Rectal smooth muscle tissue (tissue), 1 donor: ENCODE data around the gene NAT9.

Experiments
- H3K27ac ChIP-seq: one replicate; pipeline ENCODE4 v1.7.0; 2013; ENCODE audit warnings: low read depth, low read length, inconsistent platforms
- H3K27me3 ChIP-seq: one replicate; pipeline ENCODE4 v1.7.0; 2013; ENCODE audit warnings: low read length; ENCODE audit not compliant: control insufficient read depth, insufficient read depth
- H3K36me3 ChIP-seq: one replicate; pipeline ENCODE4 v1.7.0; 2013; ENCODE audit warnings: low read length; ENCODE audit not compliant: control insufficient read depth, insufficient read depth
- H3K4me1 ChIP-seq: one replicate; pipeline ENCODE4 v1.7.0; 2013; ENCODE audit warnings: low read length; ENCODE audit not compliant: control insufficient read depth, insufficient read depth
- H3K4me3 ChIP-seq: one replicate; pipeline ENCODE4 v1.7.0; 2013; ENCODE audit warnings: low read length
- H3K9ac ChIP-seq: one replicate; pipeline ENCODE4 v1.7.0; 2013; ENCODE audit warnings: low read length

NAT9 gene

GRCh38 chr17:74733365-74734122 is 42.6 kb downstream of the NAT9 start:
- H3K36me3 ChIP-seq: no peaks in the 10 kb centered on the region
- no peak overlapping the region for H3K9ac ChIP-seq
- no peak overlapping the region for H3K4me3 ChIP-seq
- no peak overlapping the region for H3K27ac ChIP-seq
- H3K27me3 ChIP-seq: peaks cover 18% of the 10 kb centered on the region
- no peaks in the 10 kb centered on the region for H3K4me1 ChIP-seq

DNA sequence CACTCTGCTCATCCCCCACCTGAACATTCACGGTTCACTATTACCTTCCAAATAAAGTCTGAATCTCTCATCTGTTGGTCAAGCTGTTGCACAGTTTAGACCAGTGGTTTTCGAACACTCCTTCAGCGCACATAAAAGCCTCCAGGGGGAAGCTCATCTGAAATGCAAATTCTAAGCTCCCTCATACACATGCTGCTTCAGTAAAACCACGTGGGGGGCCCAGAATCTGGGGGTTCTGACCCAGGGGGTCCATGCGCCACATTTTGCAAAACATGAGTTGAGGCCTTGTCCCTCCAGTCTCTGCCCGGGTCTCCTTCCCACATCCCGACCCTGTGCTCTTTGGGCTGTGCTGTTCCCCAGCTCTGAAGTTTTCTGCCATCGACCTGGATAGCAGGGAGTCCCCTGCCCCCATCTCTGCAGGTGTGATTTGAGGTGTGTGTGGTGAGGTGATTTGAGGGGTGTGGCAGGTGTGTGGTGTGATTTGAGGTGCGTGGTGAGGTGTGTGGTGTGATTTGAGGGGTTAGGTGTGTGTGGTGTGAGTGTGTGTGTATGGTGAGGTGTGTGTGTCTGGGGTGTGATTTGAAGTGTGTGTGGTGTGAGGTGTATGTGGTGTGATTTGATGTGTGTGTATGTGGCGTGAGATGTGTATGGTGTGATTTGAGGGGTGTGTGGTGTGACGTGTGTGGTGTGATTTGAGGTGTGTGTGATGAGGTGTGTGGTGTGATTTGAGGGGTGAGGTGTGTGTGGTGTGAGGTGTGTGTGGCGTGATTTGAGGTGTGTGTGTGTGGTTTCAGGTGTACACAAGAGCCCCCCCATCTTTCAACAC is 43.9 kb downstream of the NAT9 start:
- no peak overlapping the region for H3K4me3 ChIP-seq
- no peaks in the 10 kb centered on the region for H3K36me3 ChIP-seq
- no peak overlapping the region for H3K9ac ChIP-seq
- peaks cover 6% of the 10 kb centered on the region for H3K27me3 ChIP-seq
- no peak overlapping the region for H3K27ac ChIP-seq
- no peaks in the 10 kb centered on the region for H3K4me1 ChIP-seq

DNA sequence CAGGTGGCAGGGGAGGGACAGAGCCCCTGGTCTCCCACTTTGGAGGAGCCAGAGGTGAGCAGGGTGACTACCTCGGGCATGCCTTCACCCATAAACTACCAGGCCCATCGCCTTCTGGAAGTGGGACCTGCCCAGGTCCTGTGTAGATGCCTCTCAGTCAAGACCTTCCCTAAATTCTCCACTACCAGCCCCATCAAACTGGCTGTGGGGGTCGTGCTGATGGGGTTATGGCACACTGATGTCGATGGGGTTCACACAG is 44.9 kb downstream of the NAT9 start:
- H3K4me3 ChIP-seq: no peak overlapping the region
- no peaks in the 10 kb centered on the region for H3K4me1 ChIP-seq
- H3K36me3 ChIP-seq: no peaks in the 10 kb centered on the region
- H3K27me3 ChIP-seq: peaks cover 6% of the 10 kb centered on the region
- H3K27ac ChIP-seq: no peak overlapping the region
- H3K9ac ChIP-seq: no peak overlapping the region

- no peaks in the 10 kb centered on the region for H3K4me1 ChIP-seq
- no peak overlapping the region for H3K4me3 ChIP-seq
- no peaks in the 10 kb centered on the region for H3K36me3 ChIP-seq
- H3K9ac ChIP-seq: no peak overlapping the region
- H3K27ac ChIP-seq: no peak overlapping the region
- H3K27me3 ChIP-seq: peaks cover 6% of the 10 kb centered on the region
Observed at GRCh38 chr17:74730491-74731346, 45.4 kb downstream of the NAT9 start.

DNA sequence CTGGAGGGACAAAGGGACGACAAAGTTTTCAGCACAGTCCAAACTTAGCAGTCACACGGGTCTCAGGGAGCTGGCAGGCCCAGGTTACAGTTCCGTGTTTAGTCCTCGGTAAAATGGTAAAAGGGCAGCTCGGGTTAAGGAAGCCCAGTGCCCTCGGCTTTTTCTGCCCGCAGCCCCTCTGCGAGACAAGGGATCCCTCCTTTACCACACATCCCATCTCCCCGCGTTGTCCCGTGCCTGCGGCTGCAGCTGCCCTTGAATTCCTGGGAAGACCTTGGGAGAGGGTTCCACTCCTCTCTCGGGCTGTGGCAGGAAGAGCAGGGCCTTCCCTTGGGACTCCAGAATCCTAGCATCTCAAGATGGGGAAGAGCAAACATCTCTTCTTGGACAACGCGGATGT is 46.3 kb downstream of the NAT9 start:
- no peaks in the 10 kb centered on the region for H3K36me3 ChIP-seq

GRCh38 chr17:74729368-74729767 is 46.8 kb downstream of the NAT9 start:
- H3K27me3 ChIP-seq: peaks cover 6% of the 10 kb centered on the region
- no peak overlapping the region for H3K9ac ChIP-seq

More for the DNA sequence above, 46.3 kb downstream of the NAT9 start:
- Histone ChIP-seq H3K27ac (no peak overlapping the region), H3K9ac (no peak overlapping the region), H3K27me3 (peaks cover 6% of the 10 kb centered on the region), H3K4me3 (no peak overlapping the region), H3K4me1 (no peaks in the 10 kb centered on the region)

DNA sequence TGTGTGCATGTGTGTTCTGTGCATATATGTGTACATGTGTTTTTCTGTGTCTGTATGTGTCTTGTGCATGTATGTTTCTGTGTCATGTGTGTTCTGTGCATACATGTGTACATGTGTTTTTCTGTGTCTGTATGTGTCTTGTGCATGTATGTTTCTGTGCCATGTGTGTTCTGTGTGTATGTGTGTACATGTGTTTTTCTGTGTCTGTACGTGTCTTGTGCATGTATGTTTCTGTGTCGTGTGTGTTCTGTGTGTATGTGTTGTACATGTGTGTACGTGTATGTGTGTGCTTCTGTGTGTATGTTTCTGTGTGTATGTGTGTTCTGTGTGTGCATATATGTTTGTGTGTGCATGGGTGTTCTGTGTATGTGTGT is 47.5 kb downstream of the NAT9 start:
- H3K9ac ChIP-seq: no peak overlapping the region
- H3K27me3 ChIP-seq: peaks cover 6% of the 10 kb centered on the region
- no peaks in the 10 kb centered on the region for H3K36me3 ChIP-seq
- no peak overlapping the region for H3K4me3 ChIP-seq
- H3K4me1 ChIP-seq: no peaks in the 10 kb centered on the region
- no peak overlapping the region for H3K27ac ChIP-seq

More at GRCh38 chr17:74729368-74729767, 46.8 kb downstream of the NAT9 start:
- Histone ChIP-seq H3K27ac (no peak overlapping the region), H3K4me3 (no peak overlapping the region), H3K36me3 (no peaks in the 10 kb centered on the region), H3K4me1 (no peaks in the 10 kb centered on the region)

DNA sequence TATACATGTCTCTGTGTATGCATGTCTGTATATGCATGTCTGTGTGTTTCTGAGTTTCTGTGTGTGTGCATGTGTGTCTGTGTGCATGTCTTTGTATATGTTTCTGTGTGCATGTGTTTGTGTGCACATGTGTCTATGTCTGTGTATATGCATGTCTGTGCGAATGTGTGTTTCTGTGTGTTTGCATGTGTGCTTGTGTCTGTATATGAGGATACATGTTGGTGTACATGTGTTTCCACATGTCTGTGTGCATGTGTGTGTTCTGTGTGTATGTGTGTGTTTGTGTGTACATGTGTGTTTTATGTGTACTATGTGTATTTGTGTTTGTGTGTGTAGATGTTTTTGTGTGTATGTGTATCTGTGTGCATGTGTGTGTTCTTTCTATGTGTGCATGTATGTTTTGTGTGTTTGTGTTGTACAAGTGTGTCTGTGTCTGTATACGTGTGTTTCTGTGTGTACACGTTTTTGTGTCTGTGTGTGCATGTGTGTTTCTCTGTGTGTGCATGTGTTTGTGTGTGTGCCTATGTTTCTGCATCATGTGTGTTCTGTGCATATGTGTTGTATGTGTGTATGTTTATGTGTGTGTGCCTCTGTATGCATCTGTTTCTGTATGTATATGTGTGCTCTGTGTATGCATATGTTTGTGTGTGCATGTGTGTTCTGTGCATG is 48.0 kb downstream of the NAT9 start:
- no peak overlapping the region for H3K9ac ChIP-seq
- no peaks in the 10 kb centered on the region for H3K4me1 ChIP-seq
- no peak overlapping the region for H3K27ac ChIP-seq
- H3K4me3 ChIP-seq: no peak overlapping the region
- H3K36me3 ChIP-seq: no peaks in the 10 kb centered on the region
- H3K27me3 ChIP-seq: peaks cover 6% of the 10 kb centered on the region

- Histone ChIP-seq H3K4me3 (no peak overlapping the region), H3K36me3 (no peaks in the 10 kb centered on the region), H3K27ac (no peak overlapping the region), H3K27me3 (no peaks in the 10 kb centered on the region), H3K4me1 (no peaks in the 10 kb centered on the region), H3K9ac (no peak overlapping the region)
Observed at GRCh38 chr17:74725111-74725510, 51.0 kb downstream of the NAT9 start.

DNA sequence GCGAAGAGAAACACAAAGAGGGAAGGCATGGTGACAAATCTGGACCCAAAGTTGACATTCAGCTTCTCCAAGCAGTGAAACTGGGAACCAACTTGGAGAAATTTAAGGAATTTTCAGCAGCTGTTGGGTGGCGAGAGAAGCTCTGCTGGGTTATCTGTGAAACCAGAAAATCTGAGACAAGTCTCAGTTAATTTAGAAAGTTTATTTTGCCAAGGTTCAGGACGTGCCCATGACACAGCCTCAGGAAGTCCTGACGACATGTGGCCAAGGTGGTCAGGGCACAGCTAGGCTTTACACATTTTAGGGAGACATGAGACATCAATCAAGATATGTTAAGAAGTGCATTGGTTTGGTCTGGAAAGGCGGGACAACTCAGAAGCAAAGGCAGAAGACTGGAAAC is 52.3 kb downstream of the NAT9 start:
- H3K4me1 ChIP-seq: no peaks in the 10 kb centered on the region
- no peaks in the 10 kb centered on the region for H3K27me3 ChIP-seq
- H3K9ac ChIP-seq: no peak overlapping the region
- no peak overlapping the region for H3K27ac ChIP-seq
- H3K36me3 ChIP-seq: no peaks in the 10 kb centered on the region
- no peak overlapping the region for H3K4me3 ChIP-seq

DNA sequence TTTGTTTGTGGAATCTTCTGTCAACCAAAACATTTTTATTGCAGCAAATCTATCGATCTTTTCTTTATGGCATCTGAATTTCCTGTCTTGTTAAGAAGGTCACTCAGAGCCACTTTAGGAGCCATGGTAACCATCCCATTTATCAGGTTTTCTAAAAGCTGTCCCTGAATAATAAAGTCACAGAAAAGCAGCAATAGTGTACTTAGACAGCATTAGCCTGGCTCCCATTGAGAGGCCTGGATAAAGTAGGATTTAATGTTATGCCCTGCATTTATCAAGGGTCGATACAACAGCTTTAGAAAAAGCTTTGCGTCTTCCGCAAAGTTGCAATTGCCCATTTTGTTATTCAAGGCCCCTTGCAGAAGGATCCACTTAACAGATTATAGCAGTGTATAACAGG is 53.4 kb downstream of the NAT9 start:
- Histone ChIP-seq H3K27ac (no peak overlapping the region), H3K4me1 (no peaks in the 10 kb centered on the region), H3K9ac (no peak overlapping the region), H3K36me3 (no peaks in the 10 kb centered on the region), H3K27me3 (no peaks in the 10 kb centered on the region), H3K4me3 (no peak overlapping the region)
